Measurements from ENCODE around the gene OCIAD2. TPM values are rescaled to one million over a fixed set of nuclear protein-coding genes. Genes with fewer than 3 reads are reported as not detected.

The OCIAD2 gene
- total RNA-seq, 2 experiments from 2014 or later, result 65.9 to 102 TPM

DNA sequence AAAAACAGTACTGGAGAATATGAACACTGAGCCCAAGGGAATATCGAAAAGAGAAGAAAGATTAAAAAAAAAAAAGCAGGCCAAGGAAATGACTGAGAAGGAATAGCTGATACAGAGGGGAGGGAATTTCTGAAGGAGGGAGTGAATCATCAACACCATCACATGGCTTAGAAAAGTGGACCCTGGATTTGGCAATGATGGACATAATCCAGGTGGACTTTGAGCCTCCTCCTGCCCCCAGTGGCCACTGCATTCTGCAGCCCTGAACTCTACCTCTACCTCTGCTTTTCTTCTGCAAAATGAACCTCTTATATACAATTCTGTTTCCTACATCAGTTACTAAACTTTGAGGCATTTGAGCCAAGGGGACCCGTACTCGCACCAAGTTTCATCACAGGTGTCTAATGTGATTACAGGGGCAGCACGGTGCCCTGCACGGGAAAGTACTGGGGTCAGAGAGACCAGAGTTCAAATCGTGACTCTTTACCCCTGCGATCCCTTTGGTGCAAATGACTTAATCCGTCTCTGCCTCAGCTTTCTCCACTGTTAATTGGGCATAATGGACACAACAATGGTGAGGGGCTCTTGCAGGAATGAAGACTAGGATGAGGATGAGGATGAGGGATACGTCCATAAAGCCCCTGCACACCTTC lies 1.1 kb downstream of the OCIAD2 start:
- CTCF ChIA-PET (ENCODE audit: unreplicated experiment), result no interaction called here
- no peaks in the 10 kb centered on the region for H3K9me2 ChIP-seq (ENCODE audit: insufficient read depth, low read length)
- H3K27ac ChIP-seq (ENCODE audit: low read depth, low read length, poor library complexity, severe bottlenecking), result no peak overlapping the region
- TF ChIP-seq, protein P1, sequence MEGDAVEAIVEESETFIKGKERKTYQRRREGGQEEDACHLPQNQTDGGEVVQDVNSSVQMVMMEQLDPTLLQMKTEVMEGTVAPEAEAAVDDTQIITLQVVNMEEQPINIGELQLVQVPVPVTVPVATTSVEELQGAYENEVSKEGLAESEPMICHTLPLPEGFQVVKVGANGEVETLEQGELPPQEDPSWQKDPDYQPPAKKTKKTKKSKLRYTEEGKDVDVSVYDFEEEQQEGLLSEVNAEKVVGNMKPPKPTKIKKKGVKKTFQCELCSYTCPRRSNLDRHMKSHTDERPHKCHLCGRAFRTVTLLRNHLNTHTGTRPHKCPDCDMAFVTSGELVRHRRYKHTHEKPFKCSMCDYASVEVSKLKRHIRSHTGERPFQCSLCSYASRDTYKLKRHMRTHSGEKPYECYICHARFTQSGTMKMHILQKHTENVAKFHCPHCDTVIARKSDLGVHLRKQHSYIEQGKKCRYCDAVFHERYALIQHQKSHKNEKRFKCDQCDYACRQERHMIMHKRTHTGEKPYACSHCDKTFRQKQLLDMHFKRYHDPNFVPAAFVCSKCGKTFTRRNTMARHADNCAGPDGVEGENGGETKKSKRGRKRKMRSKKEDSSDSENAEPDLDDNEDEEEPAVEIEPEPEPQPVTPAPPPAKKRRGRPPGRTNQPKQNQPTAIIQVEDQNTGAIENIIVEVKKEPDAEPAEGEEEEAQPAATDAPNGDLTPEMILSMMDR (conservative IDR thresholded peaks at IDR 0.05; ENCODE audit: low read length), result peak; percentile 38; the same call in 1 of the 2 replicates
- no peak for TF ChIP-seq EZH2phosphoT487 (IDR thresholded peaks at IDR 0.05; ENCODE audit: borderline replicate concordance, low read depth, low read length)
- H3K4me1 ChIP-seq (ENCODE audit: insufficient read depth, low read length, poor library complexity, severe bottlenecking), result peaks cover 28% of the 10 kb centered on the region
- H3K79me2 ChIP-seq (ENCODE audit: insufficient read depth, low read depth, low read length), result peaks cover 22% of the 10 kb centered on the region
- no peak for DNase-seq (ENCODE audit: low spot score)
- no peak overlapping the region; the same call in 1 of the 2 replicates for H2AFZ ChIP-seq (ENCODE audit: low read length)
- intact Hi-C loops (cut with micrococcal nuclease; ENCODE audit: unreplicated experiment), result loop anchor here (1.0 to 2.0 kb wide), 2 partner anchors 125 to 327 kb away; partner anchors contain the start of gene FRYL
- no peaks in the 10 kb centered on the region for H4K20me1 ChIP-seq (ENCODE audit: insufficient read depth, low read length)
- POLR2A ChIA-PET, result interaction anchor here (0.6 to 1.0 kb wide), 3 partner anchors 24 to 313 kb away, joined by 3 read pairs; partner anchors contain the start of gene FRYL
- peak overlapping the region; percentile 78 for H3K4me2 ChIP-seq (ENCODE audit: low read length)
- peak overlapping the region; percentile 88 for H3K4me3 ChIP-seq (ENCODE audit: low read depth, low read length, poor library complexity, severe bottlenecking)
- BruUV-seq (replicated peaks), result no TSS peak
- H3K36me3 ChIP-seq (ENCODE audit: insufficient read depth, low read length), result peaks cover 39% of the 10 kb centered on the region
- no peaks in the 10 kb centered on the region for H3K9me3 ChIP-seq (ENCODE audit: low read length)

DNA sequence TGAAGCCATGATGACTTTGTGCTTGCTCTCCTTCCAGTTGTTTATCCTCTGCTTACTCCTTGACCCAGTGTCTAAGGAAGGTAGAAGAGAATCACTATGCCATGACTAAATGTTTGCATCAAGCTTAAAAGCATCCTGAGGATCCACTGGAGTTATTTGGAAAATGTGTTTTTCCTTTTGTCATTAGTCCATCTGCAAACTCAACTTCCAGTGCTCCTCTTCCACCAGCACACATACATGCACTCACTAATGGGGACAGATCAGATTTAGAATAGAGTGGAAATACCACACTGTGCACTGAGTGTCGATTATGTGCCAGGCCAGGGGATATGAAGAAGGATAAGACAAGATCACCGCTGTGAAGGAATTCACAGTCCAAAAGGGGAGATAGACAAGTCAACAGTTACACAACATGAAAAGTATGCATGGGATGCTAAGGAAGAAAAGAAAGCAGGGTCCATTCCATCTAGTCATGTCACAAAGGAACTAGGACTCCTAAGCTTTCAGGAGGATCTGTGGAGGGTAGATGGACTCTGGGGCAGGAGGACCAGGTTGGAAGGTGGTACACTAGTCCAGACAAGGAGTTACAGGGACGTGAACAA lies 1.9 kb downstream of the OCIAD2 start:
- H3K9me3 ChIP-seq (ENCODE audit: low read length), result no peaks in the 10 kb centered on the region
- BruUV-seq (replicated peaks), result no TSS peak
- peaks cover 45% of the 10 kb centered on the region for H3K36me3 ChIP-seq (ENCODE audit: insufficient read depth, low read length)
- ChIA-PET POLR2A (interaction anchor here (0.7 to 1.0 kb wide), 2 partner anchors 122 to 124 kb away, joined by 3 read pairs; partner anchors contain the start of gene FRYL), CTCF (ENCODE audit: unreplicated experiment) (interaction anchor here (0.6 kb wide), 1 partner anchor 649 kb away, joined by 3 read pairs; no protein-coding TSS in a partner anchor)
- intact Hi-C loops (cut with micrococcal nuclease; ENCODE audit: unreplicated experiment), result no loop called here
- H2AFZ ChIP-seq (ENCODE audit: low read length), result no peak overlapping the region
- H3K4me2 ChIP-seq (ENCODE audit: low read length), result peak overlapping the region; percentile 78
- DNase-seq (ENCODE audit: low spot score), result no peak
- H3K79me2 ChIP-seq (ENCODE audit: insufficient read depth, low read depth, low read length), result peaks cover 22% of the 10 kb centered on the region
- TF ChIP-seq, protein P1 (conservative IDR thresholded peaks at IDR 0.05; ENCODE audit: low read length), result no peak
- TF ChIP-seq EZH2phosphoT487 (IDR thresholded peaks at IDR 0.05; ENCODE audit: borderline replicate concordance, low read depth, low read length), result no peak
- H3K4me1 ChIP-seq (ENCODE audit: insufficient read depth, low read length, poor library complexity, severe bottlenecking), result peaks cover 32% of the 10 kb centered on the region
- peak overlapping the region; percentile 88 for H3K4me3 ChIP-seq (ENCODE audit: low read depth, low read length, poor library complexity, severe bottlenecking)
- H3K9me2 ChIP-seq (ENCODE audit: insufficient read depth, low read length), result no peaks in the 10 kb centered on the region
- no peak overlapping the region for H3K27ac ChIP-seq (ENCODE audit: low read depth, low read length, poor library complexity, severe bottlenecking)
- H4K20me1 ChIP-seq (ENCODE audit: insufficient read depth, low read length), result no peaks in the 10 kb centered on the region
